ENCODE measurements around the gene RPTOR.

DNA sequence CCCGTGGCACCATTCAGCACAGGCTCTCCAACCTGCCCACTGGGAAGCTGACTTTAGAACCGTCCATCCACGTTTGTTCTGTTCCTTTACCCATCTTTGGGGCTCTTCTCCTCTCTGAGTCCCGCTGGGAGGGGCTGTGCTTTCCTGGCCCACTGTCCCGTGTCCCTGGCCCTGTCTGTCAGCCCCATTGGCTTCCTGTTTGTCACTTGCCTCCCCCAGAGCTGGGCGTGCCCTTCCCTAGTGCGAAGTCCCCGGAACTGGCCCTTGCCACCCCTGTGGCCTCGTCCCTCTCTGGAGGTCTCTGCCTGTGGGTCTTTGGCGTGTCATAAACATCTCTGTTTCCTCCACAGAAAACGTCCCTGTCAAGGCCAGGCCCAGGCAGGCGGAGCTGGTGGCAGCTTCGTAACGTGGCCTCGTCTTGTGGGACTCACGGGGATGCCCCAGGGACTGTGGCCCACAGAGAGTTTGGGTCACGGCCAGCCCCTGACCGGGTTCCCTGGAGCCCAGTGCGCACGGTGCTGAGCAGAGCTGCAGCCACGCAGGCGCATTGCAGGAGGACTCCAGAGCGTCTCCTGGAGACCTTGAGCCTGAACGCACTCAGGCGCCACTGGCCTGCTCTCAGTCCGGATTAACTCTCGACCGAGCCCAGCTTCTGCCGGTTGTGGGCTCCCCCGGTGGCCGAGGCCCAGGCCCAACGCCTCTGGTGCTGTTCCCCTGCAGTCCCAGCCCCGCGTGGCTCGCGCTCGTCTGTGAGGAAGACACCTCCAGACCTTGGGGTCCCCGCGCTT is 454.3 kb downstream of the RPTOR start:
- TF ChIP-seq EZH2 (IDR thresholded peaks at IDR 0.05; ENCODE audit: insufficient read depth, poor library complexity, severe bottlenecking) (no peak), EZH2phosphoT487 (IDR thresholded peaks at IDR 0.05; ENCODE audit: insufficient read depth, low read depth) (no peak)
